ENCODE results near the gene RAB28.
A peak's percentile ranks its signal among the peaks of the same experiment; 100 is the strongest.
"Not testable (repeated sequence)": the region's sequence is repeated elsewhere in the genome, so short reads cannot be mapped to it uniquely, and the experiment has no call there.

Gene RAB28

GRCh38 chr4:13445841-13446790 lies 38.0 kb downstream of the RAB28 start:
- no peak for DNase-seq

DNA sequence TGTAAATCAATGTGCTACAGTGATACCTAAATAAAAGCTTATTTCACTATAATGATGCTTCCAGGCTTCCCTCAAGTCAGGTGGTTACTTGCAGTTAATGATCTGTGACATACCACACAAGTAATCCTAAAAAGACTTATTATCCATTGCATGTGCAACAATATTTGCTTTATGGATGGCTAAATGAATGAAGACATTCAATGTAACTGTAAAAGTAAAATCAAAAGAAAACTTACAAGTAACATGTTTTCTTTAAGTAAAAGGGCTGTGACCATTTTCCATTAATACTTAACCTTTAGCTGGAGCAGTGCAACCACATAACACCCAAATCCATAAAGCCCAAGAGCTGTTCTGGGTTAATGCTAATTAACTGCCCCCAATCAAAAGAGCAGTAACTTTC lies 42.6 kb downstream of the RAB28 start:
- DNase-seq = no peak

GRCh38 chr4:13436962-13437361 lies 47.2 kb downstream of the RAB28 start:
- DNase-seq = no peak

DNA sequence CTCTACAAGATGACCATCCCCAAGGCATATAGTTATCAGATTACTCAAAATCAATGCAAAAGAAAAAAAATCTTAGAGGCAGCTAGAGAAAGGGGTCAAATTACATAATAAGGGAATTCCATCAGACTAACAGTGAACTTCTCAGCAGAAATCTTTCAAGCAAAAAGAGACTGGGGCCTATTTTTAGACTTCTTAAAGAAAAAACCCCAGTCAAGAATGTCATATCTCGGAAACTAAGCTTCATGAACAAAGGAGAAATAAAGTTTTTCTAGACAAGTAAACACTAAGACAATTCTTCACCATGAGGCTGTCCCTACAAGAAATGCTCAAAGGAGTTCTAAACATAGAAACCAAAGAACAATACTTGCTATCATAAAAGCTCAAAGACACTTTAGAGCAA lies 51.7 kb downstream of the RAB28 start:
- DNase-seq = no peak

GRCh38 chr4:13430834-13431568 lies 53.1 kb downstream of the RAB28 start:
- peak; percentile 7 for DNase-seq

DNA sequence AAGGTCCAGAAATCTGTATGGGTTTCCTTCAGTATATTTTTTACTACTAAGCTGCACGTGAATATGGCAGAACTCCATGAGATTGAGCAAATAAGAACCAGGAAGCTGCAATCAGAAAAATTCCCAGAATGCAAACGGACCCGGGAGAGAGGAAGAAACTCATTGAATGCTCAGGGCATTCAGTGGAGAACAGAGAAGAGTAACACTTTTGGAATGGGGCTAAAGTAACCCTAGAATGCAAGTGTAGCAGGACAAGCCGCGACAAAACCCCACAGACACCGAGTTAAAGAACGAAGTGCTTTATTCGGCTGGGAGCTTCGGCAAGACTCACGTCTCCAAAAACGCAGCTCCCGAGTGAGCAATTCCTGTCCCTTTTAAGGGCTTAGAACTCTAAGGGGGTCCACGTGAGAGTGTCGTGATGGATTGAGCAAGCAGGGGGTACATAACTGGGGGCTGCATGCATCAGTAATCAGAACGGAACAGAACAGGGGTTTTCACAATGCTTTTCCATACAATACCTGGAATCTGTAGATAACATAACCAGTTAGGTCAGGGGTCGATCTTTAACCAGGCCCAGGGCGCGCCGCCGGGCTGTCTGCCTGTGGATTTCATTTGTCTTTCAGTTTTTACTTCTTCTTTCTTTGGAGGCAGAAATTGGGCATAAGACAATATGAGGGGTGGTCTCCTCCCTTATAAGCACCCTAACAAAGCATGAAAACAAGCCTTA lies 56.4 kb downstream of the RAB28 start:
- no peak for DNase-seq

GRCh38 chr4:13415068-13415785 lies 68.9 kb downstream of the RAB28 start:
- DNase-seq = no peak

DNA sequence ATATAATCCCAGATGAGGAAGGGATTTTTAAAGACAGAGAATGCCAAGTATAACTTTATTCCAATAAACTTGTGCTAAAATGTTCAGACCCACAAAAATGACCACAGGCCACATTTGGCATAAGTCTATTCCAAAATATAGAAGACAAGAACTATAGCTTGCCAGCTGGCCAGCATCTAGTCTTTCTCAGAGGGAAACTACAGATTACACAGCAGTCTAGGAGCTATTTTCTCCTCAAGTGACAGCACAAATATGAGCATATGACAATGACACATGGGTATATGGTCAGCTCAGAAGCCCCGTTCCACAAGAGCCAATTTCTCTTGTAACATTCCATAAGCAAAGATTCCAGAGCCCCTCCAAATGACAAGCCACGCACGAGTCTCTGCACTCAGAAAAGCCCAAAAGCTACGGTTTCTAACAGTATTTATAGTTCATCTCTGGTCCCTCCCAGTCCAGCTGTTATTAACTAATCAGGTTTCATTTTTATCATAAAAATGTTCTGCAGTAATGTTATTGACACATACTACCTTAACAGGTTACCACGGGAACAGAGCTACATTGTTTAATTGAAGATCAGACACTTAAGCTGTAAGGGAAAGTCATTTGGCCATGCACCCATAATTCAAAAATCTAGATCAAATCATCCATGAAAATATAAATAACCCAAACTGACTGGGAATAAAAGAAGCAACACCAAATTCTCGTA lies 70.3 kb downstream of the RAB28 start:
- DNase-seq = no peak

DNA sequence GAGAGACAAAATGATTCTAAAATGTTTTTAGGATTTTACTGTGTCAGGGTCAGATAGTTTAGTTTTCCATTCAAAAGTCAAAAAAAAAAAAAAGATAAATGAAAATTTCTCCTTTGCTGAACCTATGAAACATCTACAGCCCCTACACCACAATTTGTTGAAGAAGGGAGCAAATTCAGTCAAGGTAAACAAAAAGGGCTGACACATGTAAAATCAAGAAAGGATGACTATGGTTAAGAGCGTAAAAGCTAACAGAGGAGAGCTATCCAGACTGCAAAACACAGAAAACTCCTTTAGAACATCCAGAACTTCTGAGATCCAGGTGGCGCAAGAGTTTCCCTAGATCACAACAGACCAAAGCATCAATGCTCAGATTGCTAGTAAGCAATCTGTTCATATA lies 72.2 kb downstream of the RAB28 start:
- DNase-seq = no peak

DNA sequence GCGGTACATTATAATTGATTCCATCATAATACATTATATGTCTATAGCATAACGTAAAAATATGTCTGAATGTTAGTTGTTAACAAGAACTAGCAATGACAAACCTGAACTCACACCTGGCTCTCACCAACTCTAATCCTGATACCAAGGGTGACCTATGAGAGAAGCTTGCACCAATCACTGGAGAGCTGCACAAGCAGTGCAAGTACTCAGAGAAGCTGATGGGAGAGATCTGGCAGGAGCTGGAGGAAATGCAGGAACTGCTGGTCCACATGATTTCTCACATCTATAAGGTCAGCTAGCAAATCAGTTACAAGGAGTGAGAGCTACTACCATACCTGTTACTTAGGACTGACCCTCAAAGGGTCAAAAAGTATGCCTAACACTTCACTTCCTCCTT lies 74.8 kb downstream of the RAB28 start:
- DNase-seq = no peak

DNA sequence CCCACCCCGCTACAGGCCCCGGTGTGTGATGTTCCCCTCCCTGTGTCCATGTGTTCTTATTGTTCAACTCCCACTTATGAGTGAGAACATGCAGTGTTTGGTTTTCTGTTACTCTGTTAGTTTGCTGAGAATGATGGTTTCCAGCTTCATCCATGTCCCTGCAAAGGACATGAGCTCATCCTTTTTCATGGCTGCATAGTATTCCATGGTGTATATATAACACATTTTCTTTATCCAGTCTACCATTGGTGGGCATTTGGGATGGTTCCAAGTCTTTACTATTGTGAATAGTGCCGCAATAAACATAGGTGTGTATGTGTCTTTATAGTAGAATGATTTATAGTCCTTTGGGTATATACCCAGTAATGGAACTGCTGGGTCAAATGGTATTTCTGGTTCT lies 78.0 kb downstream of the RAB28 start:
- not testable (repeated sequence) for DNase-seq

DNA sequence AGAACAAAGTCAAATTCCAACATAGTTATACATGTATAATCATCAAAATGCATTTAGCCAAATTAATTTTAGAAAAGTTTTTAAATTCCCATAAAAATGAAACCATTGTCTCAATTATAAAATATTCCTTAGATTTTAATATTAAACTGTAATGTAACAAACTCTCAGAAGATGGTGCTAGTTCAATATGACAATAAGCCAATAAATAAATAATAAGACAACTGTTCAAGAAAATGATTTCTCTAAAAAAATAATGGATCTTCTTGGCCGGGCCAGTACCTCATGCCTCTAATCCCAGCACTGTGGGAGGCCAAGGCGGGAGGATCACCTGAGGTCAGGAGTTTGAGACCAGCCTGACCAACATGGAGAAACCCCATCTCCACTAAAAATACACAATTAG lies 80.3 kb downstream of the RAB28 start:
- no peak for DNase-seq

DNA sequence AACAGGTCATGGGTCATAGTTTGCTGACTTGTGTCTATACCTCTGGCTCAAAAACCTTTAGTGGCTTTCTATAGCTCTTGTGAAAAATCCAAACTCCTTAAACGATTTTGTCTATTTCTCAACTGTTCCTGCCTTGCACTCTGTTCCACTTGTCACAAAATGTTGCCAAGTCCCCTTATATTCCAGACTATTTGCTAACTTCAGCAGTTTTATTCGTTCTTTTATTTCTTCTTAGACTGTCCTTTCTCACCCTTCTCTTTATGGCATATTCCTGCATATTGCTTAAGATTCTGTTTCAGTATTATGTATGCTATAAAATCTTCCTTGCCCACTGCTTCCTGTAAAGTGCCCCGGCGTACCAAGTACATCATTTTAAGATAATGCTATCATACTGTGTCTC lies 80.8 kb downstream of the RAB28 start:
- DNase-seq = no peak

DNA sequence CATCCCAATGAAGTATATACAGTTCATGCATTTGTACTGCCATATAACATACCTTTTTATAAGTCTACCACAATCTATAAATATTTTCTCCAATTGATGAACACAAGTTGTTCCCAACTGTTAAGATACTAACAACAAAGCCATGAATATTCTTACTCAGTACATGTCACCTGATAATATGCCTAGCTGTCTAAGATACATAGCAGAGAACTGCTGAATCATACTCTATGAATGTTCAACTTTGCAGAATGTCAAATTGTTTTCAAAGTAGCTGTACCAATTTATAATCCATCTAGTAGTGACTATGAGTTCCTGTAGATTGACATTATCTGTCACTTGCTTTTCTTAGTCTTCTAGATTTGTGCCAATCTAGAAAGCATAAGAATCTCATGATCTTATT lies 84.9 kb downstream of the RAB28 start:
- DNase-seq = no peak

- DNase-seq = no peak
Measured at GRCh38 chr4:13396161-13396560, 88.0 kb downstream of the RAB28 start.

- DNase-seq = not testable (repeated sequence)
Measured at GRCh38 chr4:13389901-13390300, 94.2 kb downstream of the RAB28 start.

DNA sequence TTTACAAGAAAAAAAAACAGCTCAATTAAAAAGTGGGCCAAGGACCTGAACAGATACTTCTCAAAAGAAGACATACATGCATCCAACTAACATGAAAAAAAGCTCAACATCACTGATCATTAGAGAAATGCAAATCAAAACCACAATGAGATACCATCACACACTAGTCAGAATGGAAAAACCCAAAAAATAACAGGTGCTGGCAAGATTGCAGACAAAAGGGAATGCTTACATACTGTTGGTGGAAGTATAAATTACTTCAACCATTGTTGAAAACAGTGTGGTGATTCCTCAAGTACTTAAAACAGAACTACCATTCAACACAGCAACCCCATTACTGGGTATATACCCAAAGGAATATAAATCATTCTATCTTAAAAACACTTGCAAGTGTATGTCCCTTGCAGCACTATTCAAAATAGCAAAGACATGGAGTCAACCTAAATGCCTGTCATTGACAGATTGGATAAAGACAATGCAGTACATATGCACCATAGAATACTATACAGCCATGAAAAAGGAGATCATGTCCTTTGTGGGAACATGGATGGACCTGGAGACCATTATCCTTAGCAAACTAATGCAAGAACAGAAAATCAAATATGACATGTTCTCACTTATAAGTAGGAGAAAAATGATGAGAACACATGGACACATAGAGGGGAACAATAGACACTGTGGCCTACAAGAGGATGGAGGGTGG lies 97.6 kb downstream of the RAB28 start:
- DNase-seq = no peak

DNA sequence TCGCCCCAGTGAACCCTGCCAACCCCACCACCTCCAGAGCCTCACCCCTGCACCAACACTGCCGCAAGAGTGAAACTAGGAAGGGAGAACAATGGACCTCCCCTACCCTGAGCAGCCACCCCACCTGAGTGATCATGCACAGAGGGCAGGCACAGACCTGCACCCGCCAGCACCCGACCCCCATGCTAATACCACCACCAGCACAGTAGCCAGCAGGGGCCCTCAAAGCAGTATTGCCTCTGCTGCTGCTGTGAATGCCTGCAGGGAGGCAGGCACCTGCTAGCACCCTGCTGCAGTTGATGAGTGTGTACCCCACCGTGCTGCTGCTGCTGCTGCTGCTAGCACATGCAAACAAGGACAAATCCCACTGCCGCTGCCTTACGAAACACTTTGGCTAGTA lies 100.1 kb downstream of the RAB28 start:
- no peak for DNase-seq

- no peak for DNase-seq
Measured at GRCh38 chr4:13378973-13379759, 105.0 kb downstream of the RAB28 start.

GRCh38 chr4:13371048-13371447 lies 113.1 kb downstream of the RAB28 start:
- DNase-seq = no peak

GRCh38 chr4:13368217-13368616 lies 115.9 kb downstream of the RAB28 start:
- no peak for DNase-seq
